HG03342 (cell line): ENCODE data around the gene USP36.

Experiments used
- ATAC-seq: cut with Tn5 transposase; IDR thresholded peaks from one replicate; pipeline ENCODE4 v1.9.1; 2021; ENCODE audit warnings: mild to moderate bottlenecking, moderate library complexity; ENCODE audit not compliant: unreplicated experiment

Gene USP36

GRCh38 chr17:78746263-78746948 lies 94.2 kb downstream of the USP36 start:
- no peak for ATAC-seq
